Measurements from ENCODE around the gene ARRB1. TPM values are rescaled to one million over a fixed set of nuclear protein-coding genes. Genes with fewer than 3 reads are reported as not detected.
"Not testable (repeated sequence)": the region's sequence is repeated elsewhere in the genome, so short reads cannot be mapped to it uniquely, and the experiment has no call there.

ARRB1 gene
- total RNA-seq, 2 experiments from 2014 or later: 15.7 to 16.6 TPM

DNA sequence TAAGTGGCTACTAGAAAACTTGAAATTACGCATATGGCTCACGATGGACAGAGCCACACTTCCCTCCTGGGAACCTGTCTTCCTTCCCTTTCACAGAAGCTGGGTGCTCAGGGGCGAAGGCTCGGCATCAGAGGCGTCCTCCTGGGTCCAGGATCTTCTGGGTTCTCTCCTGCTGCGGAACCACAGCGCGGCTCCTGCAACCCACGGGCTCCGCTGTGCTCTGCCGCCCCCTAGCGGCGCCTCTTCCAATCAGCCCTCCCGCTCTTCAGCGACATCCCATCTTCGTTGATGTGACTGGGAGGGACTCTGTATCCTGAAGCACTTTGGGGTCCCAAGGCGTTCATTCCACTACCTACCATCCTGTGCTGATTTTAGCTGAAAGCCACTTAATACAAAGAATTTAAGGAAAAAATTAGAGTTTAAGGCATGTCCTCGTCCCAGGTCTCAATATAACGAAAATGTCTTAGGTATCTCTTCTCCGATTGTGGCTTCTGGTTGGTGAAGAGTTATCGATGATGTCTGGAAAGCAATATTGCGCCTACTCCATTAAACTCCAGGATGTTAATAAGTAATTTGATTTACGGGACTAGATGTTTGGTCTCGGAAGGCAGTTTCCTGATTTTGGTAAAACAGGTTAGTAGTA is 33.1 kb upstream of the ARRB1 start:
- intact Hi-C loops (cut with micrococcal nuclease): loop anchor here (1.0 to 5.0 kb wide), 5 partner anchors 15 to 242 kb away; partner anchors contain the start of gene RPS3
- Mint-ChIP-seq H3K27ac (no peak overlapping the region), H3K9me3 (no peaks in the 10 kb centered on the region), H3K36me3 (ENCODE audit: low read depth) (no peaks in the 10 kb centered on the region), H3K27me3 (ENCODE audit: low read depth) (no peaks in the 10 kb centered on the region), H3K4me1 (ENCODE audit: low read depth) (peaks cover 18% of the 10 kb centered on the region), H3K4me3 (peak overlapping the region; percentile 44)
- peak; percentile 78 for DNase-seq
- CTCF ChIA-PET: interaction anchor here (0.5 to 12.2 kb wide), 29 partner anchors 11 to 254 kb away, joined by 3 to 374 read pairs (median 5); partner anchors contain the start of gene ARRB1

GRCh38 chr11:75383246-75383645 is 31.8 kb upstream of the ARRB1 start:
- intact Hi-C loops (cut with micrococcal nuclease): loop anchor here (5.0 kb wide), 1 partner anchor 241 kb away; no protein-coding TSS in a partner anchor
- DNase-seq: peak; percentile 60
- Mint-ChIP-seq H3K27me3 (ENCODE audit: low read depth) (no peaks in the 10 kb centered on the region), H3K36me3 (ENCODE audit: low read depth) (no peaks in the 10 kb centered on the region), H3K4me3 (no peak overlapping the region), H3K9me3 (no peaks in the 10 kb centered on the region), H3K4me1 (ENCODE audit: low read depth) (peaks cover 18% of the 10 kb centered on the region), H3K27ac (peak overlapping the region; percentile 19)
- CTCF ChIA-PET: interaction anchor here (0.8 to 12.2 kb wide), 12 partner anchors 21 to 243 kb away, joined by 3 to 374 read pairs (median 10); no protein-coding TSS in a partner anchor

- no peaks in the 10 kb centered on the region for H3K27me3 Mint-ChIP-seq (ENCODE audit: low read depth)
- H3K4me1 Mint-ChIP-seq (ENCODE audit: low read depth): peaks cover 18% of the 10 kb centered on the region
- H3K4me3 Mint-ChIP-seq: no peak overlapping the region
- H3K9me3 Mint-ChIP-seq: no peaks in the 10 kb centered on the region
- CTCF ChIA-PET: interaction anchor here (0.9 to 12.2 kb wide), 6 partner anchors 50 to 196 kb away, joined by 3 to 374 read pairs (median 8); no protein-coding TSS in a partner anchor
- intact Hi-C loops (cut with micrococcal nuclease): loop anchor here (5.0 kb wide), 1 partner anchor 239 kb away; no protein-coding TSS in a partner anchor
- no peak for DNase-seq
- H3K36me3 Mint-ChIP-seq (ENCODE audit: low read depth): no peaks in the 10 kb centered on the region
- peak overlapping the region; percentile 43 for H3K27ac Mint-ChIP-seq
These were observed 29.4 kb upstream of the ARRB1 start for GRCh38 chr11:75380716-75381420.

DNA sequence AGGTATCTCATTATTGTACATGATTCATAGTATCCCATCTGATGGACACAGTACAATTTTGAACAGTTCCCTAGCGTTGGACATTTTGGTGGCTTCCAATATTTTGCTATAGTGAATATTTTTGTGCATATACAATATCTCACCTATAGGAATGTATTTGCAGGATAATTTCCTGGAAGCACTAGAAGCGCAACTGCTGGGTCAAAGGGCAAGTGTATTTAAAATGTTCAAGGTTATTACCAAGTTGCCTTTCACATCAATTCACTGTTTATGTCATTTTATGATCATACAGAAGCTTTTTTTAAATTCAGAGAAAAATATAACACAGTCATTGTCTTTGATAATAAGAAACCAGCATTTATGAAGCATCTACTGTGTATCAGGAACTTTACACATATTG is 28.8 kb upstream of the ARRB1 start:
- no peak for DNase-seq
- no peak overlapping the region for H3K4me3 Mint-ChIP-seq
- no peak overlapping the region for H3K27ac Mint-ChIP-seq
- H3K27me3 Mint-ChIP-seq (ENCODE audit: low read depth): no peaks in the 10 kb centered on the region
- intact Hi-C loops (cut with micrococcal nuclease): loop anchor here (5.0 kb wide), 1 partner anchor 238 kb away; no protein-coding TSS in a partner anchor
- H3K36me3 Mint-ChIP-seq (ENCODE audit: low read depth): no peaks in the 10 kb centered on the region
- H3K4me1 Mint-ChIP-seq (ENCODE audit: low read depth): peaks cover 18% of the 10 kb centered on the region
- CTCF ChIA-PET: interaction anchor here (0.9 to 12.2 kb wide), 5 partner anchors 50 to 197 kb away, joined by 3 to 374 read pairs (median 8); no protein-coding TSS in a partner anchor
- no peaks in the 10 kb centered on the region for H3K9me3 Mint-ChIP-seq

DNA sequence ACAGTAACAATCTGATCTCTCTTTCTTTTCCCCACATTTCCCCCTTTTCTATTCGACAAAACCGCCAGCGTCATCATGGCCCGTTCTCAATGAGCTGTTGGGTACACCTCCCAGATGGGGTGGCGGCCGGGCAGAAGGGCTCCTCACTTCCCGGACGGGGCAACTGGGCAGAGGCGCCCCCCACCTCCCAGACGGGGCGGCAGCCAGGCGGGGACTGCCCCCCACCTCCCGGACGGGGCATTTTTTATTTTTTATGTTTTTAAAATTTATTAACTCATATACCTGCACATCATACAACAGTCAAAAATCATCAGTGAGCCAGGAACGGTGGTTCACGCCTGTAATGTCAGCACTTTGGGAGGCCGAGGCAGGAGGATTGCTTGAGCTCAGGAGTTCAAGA is 27.3 kb upstream of the ARRB1 start:
- H3K27me3 Mint-ChIP-seq (ENCODE audit: low read depth); H3K9me3 Mint-ChIP-seq; CTCF ChIA-PET; H3K36me3 Mint-ChIP-seq (ENCODE audit: low read depth); DNase-seq; H3K4me1 Mint-ChIP-seq (ENCODE audit: low read depth); H3K4me3 Mint-ChIP-seq; H3K27ac Mint-ChIP-seq; intact Hi-C loops (cut with micrococcal nuclease): not testable (repeated sequence)

DNA sequence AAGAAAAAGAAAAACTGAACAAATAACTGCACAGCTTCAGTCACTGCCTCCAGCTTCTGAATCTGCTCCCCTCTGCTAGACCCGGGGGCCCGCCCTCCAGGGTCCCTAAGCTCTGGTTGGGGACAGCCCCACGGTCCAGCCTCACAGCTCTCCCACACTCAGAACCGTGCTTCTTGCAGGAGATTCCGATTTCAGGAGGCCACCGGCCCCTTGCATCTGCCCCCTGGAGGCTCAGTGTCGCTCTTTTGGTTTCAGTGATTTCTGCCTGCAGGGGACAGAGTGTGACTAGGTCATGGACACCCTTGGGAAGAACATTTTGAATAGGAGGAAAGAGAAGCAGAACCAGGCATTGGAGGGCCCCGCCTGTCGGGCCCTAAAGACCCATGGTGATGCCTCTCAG is 24.7 kb upstream of the ARRB1 start:
- H3K27ac Mint-ChIP-seq: no peak overlapping the region
- H3K9me3 Mint-ChIP-seq: no peaks in the 10 kb centered on the region
- DNase-seq: no peak
- no peaks in the 10 kb centered on the region for H3K27me3 Mint-ChIP-seq (ENCODE audit: low read depth)
- H3K36me3 Mint-ChIP-seq (ENCODE audit: low read depth): no peaks in the 10 kb centered on the region
- intact Hi-C loops (cut with micrococcal nuclease): no loop called here
- no peak overlapping the region for H3K4me3 Mint-ChIP-seq
- CTCF ChIA-PET: interaction anchor here (0.9 to 1.7 kb wide), 2 partner anchors 12 to 96 kb away, joined by 3 to 8 read pairs; no protein-coding TSS in a partner anchor
- H3K4me1 Mint-ChIP-seq (ENCODE audit: low read depth): no peaks in the 10 kb centered on the region

GRCh38 chr11:75375626-75376025 is 24.2 kb upstream of the ARRB1 start:
- Mint-ChIP-seq H3K4me3 (no peak overlapping the region), H3K4me1 (ENCODE audit: low read depth) (no peaks in the 10 kb centered on the region), H3K36me3 (ENCODE audit: low read depth) (no peaks in the 10 kb centered on the region), H3K27me3 (ENCODE audit: low read depth) (no peaks in the 10 kb centered on the region), H3K9me3 (no peaks in the 10 kb centered on the region), H3K27ac (no peak overlapping the region)
- no peak for DNase-seq
- CTCF ChIA-PET: interaction anchor here (0.9 kb wide), 1 partner anchor 96 kb away, joined by 3 read pairs; no protein-coding TSS in a partner anchor
- intact Hi-C loops (cut with micrococcal nuclease): no loop called here

DNA sequence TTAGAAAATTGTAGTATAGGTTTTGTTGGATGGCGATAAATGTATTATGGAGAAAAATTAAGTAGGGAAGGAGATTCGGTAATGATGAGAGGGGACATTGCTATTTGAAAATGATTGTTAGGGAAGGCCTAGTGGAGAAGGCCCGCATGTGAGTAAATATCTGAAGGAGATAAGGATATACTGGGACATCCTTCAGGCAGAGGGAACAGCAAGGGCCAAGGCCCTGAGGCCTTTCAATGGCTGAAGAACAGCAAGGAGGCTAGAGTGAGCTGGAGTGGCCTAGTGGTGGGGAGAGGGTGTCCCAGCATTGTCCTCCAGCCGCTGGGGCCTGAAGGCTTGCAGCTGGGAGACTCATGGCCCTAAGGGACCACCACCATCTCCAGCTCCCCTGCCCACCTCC is 23.2 kb upstream of the ARRB1 start:
- no peak for DNase-seq
- Mint-ChIP-seq H3K4me1 (ENCODE audit: low read depth) (peaks cover 5% of the 10 kb centered on the region), H3K27ac (no peak overlapping the region), H3K36me3 (ENCODE audit: low read depth) (no peaks in the 10 kb centered on the region), H3K9me3 (no peaks in the 10 kb centered on the region), H3K4me3 (no peak overlapping the region), H3K27me3 (ENCODE audit: low read depth) (no peaks in the 10 kb centered on the region)
- intact Hi-C loops (cut with micrococcal nuclease): no loop called here
- CTCF ChIA-PET: interaction anchor here (0.8 to 1.0 kb wide), 3 partner anchors 11 to 98 kb away, joined by 3 to 5 read pairs (median 3); no protein-coding TSS in a partner anchor

DNA sequence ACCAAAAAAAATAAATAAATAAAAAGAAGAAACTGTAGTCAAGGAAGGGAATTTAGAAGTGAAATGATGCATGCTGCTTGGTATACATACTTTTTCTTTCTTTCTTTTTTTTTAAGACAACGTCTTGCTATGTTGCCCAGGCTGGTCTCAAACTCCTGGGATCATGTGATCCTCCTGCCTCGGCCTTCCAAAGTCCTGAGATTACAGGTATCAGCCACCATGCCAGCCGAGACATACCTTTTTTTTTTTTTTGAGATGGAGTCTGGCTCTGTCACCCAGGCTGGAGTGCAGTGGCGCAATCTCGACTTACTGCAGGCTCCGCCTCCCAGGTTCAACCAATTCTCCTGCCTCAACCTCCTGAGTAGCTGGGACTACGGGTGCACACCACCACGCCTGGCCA is 21.7 kb upstream of the ARRB1 start:
- Mint-ChIP-seq H3K4me3 (no peak overlapping the region), H3K36me3 (ENCODE audit: low read depth) (no peaks in the 10 kb centered on the region), H3K9me3 (no peaks in the 10 kb centered on the region), H3K27ac (no peak overlapping the region), H3K4me1 (ENCODE audit: low read depth) (peaks cover 9% of the 10 kb centered on the region), H3K27me3 (ENCODE audit: low read depth) (no peaks in the 10 kb centered on the region)
- no peak for DNase-seq
- intact Hi-C loops (cut with micrococcal nuclease): no loop called here
- CTCF ChIA-PET: interaction anchor here (0.7 kb wide), 1 partner anchor 12 kb away, joined by 4 read pairs; no protein-coding TSS in a partner anchor

DNA sequence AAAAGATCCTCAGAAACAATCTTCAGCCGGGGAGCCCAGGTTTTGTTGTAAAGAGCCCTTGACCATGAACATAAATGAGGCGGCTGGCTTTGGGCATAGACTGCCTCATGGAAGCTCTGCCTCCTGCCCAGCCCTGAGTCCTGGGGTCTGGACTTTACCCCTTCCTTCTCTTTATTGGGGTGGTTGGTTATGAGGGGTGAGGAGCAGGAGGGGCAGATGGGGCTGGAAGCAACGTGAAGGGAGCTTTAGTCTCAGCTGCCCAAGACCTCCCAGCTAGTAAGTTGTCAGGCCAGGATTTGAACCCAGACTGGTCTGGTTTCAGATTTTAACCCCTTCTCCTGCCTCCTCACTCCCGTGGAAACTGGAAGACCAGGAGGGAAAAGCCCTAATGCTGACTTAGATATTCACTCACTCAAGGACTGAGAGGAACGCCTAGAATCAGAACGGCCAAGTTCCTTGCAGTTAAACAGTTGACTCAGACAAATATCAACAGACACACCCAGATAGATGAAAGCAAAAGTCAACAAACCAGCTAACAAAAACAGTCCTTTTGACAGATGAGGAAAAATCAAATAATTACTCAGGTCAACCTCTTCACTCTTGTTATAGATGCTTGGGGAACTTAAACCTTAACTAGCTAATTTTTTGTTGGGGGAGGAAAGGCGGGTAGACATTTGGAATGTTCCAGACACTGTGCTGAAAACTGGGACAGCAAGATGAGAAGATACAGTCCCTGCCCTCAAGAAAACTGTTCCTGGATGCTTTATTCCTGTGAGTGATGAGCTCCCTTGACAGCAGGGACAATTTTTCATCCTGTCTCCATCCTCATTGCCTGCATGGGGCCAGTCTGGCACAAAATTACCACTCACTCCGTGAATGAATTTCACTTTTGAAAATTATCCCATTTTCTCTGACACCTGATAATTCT is 20.8 kb upstream of the ARRB1 start:
- no peak overlapping the region for H3K4me3 Mint-ChIP-seq
- H3K27me3 Mint-ChIP-seq (ENCODE audit: low read depth): no peaks in the 10 kb centered on the region
- intact Hi-C loops (cut with micrococcal nuclease): no loop called here
- no peak for DNase-seq
- CTCF ChIA-PET: interaction anchor here (0.6 to 1.5 kb wide), 3 partner anchors 16 to 92 kb away, joined by 3 to 5 read pairs (median 4); no protein-coding TSS in a partner anchor
- no peaks in the 10 kb centered on the region for H3K9me3 Mint-ChIP-seq
- no peaks in the 10 kb centered on the region for H3K36me3 Mint-ChIP-seq (ENCODE audit: low read depth)
- no peak overlapping the region for H3K27ac Mint-ChIP-seq
- H3K4me1 Mint-ChIP-seq (ENCODE audit: low read depth): peaks cover 9% of the 10 kb centered on the region

GRCh38 chr11:75369560-75370255 is 18.2 kb upstream of the ARRB1 start:
- CTCF ChIA-PET: interaction anchor here (0.6 to 1.4 kb wide), 5 partner anchors 19 to 187 kb away, joined by 3 to 7 read pairs (median 4); no protein-coding TSS in a partner anchor
- no peak overlapping the region for H3K4me3 Mint-ChIP-seq
- no peaks in the 10 kb centered on the region for H3K9me3 Mint-ChIP-seq
- intact Hi-C loops (cut with micrococcal nuclease): no loop called here
- H3K27ac Mint-ChIP-seq: no peak overlapping the region
- DNase-seq: no peak
- peaks cover 9% of the 10 kb centered on the region for H3K4me1 Mint-ChIP-seq (ENCODE audit: low read depth)
- H3K36me3 Mint-ChIP-seq (ENCODE audit: low read depth): no peaks in the 10 kb centered on the region
- no peaks in the 10 kb centered on the region for H3K27me3 Mint-ChIP-seq (ENCODE audit: low read depth)
